Mucosa of rectum (tissue), 2 donors: ENCODE results near the gene SKAP1.
"Not testable (repeated sequence)": the region's sequence is repeated elsewhere in the genome, so short reads cannot be mapped to it uniquely, and the experiment has no call there.

Experiments
- H3K27ac ChIP-seq, 2 donors: one replicate each; pipeline ENCODE4 v1.7.0; 2013; ENCODE audit warnings: inconsistent platforms in 2 of 2, low read depth in 2 of 2, low read length in 2 of 2
- H3K27me3 ChIP-seq, 2 donors: one replicate each; pipeline ENCODE4 v1.7.0; 2013; ENCODE audit warnings: low read length in 2 of 2; ENCODE audit not compliant: control insufficient read depth in 2 of 2, insufficient read depth in 2 of 2
- H3K36me3 ChIP-seq, 2 donors: one replicate each; pipeline ENCODE4 v1.7.0; 2013; ENCODE audit warnings: low read length in 2 of 2; ENCODE audit not compliant: control insufficient read depth in 2 of 2, insufficient read depth in 2 of 2
- H3K4me1 ChIP-seq, 2 donors: one replicate each; pipeline ENCODE4 v1.7.0; 2013; ENCODE audit warnings: low read length in 2 of 2, mild to moderate bottlenecking in 1 of 2; ENCODE audit not compliant: control insufficient read depth in 2 of 2, insufficient read depth in 2 of 2
- H3K4me3 ChIP-seq, 2 donors: one replicate each; pipeline ENCODE4 v1.7.0; 2013; ENCODE audit warnings: low read length in 2 of 2
- H3K9ac ChIP-seq, 2 donors: one replicate each; pipeline ENCODE4 v1.7.0; 2013; ENCODE audit warnings: low read length in 2 of 2, low read depth in 1 of 2, mild to moderate bottlenecking in 1 of 2
- H3K9me3 ChIP-seq, 2 donors: one replicate each; pipeline ENCODE4 v1.7.0; 2013; ENCODE audit warnings: low read length in 2 of 2; ENCODE audit not compliant: control insufficient read depth in 2 of 2
- donor health status: healthy.
- donor health status: Normal muscosa, but diverticular disease.

The SKAP1 gene

DNA sequence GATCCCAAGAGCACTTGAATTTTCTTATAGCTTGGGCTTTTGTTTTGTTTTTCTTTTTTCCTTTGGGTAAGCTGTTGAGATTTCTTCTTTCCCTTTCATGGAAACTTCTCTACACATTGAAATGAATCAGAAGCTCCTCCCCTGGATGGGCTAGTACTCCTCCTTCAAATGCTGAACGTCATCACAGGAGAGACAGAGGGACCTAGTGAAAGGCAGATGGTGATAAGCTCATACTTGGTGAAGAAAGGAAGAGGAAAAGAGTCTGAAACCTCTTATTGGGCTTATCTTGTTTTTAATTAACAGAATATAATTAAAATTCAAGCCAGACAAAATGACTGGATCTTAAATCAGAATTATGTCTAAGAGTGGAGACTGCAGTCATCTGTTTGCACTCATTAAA, 175.1 kb downstream of the SKAP1 start:
- H3K27ac ChIP-seq, result no peak overlapping the region
- no peaks in the 10 kb centered on the region for H3K9me3 ChIP-seq
- no peaks in the 10 kb centered on the region for H3K36me3 ChIP-seq
- no peaks in the 10 kb centered on the region for H3K27me3 ChIP-seq
- no peak overlapping the region for H3K9ac ChIP-seq
- no peaks in the 10 kb centered on the region for H3K4me1 ChIP-seq
- H3K4me3 ChIP-seq, result no peak overlapping the region

DNA sequence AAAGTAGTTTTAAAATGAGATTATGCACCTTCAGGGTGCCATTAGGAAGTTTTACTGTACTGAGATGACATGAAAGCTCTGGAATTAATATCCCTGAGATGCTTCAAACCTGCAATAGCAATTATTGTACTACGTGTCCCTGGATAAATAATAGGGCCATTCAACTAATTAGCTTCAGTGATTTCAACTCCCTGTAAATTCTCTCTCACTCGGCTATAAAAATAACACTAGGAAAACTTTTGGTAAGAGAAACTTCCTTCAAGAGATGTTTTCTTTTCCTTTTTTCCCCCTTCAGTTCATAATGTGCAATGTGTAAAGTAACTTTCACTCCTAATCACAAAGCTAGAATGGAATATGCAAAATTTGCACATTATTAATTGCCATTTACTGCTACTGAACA, 176.0 kb downstream of the SKAP1 start:
- Histone ChIP-seq H3K36me3 (no peaks in the 10 kb centered on the region), H3K9ac (no peak overlapping the region), H3K9me3 (no peaks in the 10 kb centered on the region), H3K4me3 (no peak overlapping the region), H3K27ac (no peak overlapping the region), H3K27me3 (no peaks in the 10 kb centered on the region), H3K4me1 (no peaks in the 10 kb centered on the region)

DNA sequence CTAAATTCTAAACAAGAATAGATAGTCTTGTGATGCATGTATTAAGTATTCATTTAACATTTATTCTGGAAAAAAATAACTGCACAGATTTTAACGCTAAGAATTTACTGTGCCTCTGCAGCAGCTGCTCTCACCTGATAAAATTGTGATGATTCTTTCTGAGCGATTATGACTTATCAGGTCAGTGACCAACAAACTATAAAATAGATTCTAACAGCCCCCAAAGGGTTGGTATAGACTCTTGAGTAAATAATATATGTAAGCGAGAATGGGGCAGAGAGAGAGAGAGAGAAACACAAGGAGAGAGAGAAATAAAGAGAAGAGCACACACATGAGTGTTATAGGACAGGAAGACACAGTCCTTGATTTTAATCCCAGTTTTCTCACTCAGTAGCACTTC, 178.1 kb downstream of the SKAP1 start:
- Histone ChIP-seq H3K27me3 (no peaks in the 10 kb centered on the region), H3K9me3 (no peaks in the 10 kb centered on the region), H3K27ac (no peak overlapping the region), H3K4me1 (no peaks in the 10 kb centered on the region), H3K4me3 (no peak overlapping the region), H3K36me3 (no peaks in the 10 kb centered on the region), H3K9ac (no peak overlapping the region)

DNA sequence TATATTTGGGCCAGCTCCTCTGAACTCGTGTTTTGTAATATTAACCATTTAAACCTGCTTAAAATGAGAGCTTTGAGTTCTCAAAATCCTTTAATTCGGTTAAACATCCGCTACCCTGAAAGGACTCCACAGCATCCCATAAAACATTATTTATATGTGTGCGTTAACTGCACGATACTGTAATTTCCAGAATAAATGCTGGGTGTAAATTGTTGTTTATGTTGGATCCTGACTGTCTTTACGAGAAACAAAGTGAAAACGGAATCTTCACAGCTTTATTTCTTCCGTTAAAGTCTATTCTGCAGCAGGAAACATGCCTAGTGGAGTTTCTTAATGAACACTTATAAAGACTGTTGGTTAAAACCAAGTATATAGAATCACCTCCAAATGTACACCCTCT, 179.1 kb downstream of the SKAP1 start:
- no peaks in the 10 kb centered on the region for H3K27me3 ChIP-seq
- H3K4me1 ChIP-seq, result no peaks in the 10 kb centered on the region
- H3K4me3 ChIP-seq, result no peak overlapping the region
- no peak overlapping the region for H3K9ac ChIP-seq
- no peaks in the 10 kb centered on the region for H3K9me3 ChIP-seq
- no peaks in the 10 kb centered on the region for H3K36me3 ChIP-seq
- H3K27ac ChIP-seq, result no peak overlapping the region

DNA sequence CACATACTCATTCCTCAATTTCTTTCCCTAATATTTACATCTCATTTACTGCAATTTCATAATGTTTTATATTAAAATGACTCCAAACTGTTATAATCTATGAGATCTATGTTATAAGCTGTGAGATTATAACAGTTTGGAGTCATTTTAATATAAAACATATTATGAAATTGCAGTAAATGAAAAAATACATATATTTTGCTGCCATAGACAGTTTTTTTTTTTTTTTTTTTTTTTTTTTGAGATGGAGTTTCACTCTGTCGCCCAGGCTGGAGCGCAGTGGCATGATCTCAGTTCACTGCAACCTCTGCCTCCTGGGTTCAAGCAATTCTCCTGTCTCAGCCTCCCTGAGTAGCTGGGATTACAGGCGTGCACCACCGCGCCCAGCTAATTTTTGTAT, 180.0 kb downstream of the SKAP1 start:
- H3K4me3 ChIP-seq, H3K27ac ChIP-seq, H3K9ac ChIP-seq, H3K9me3 ChIP-seq, H3K4me1 ChIP-seq, H3K27me3 ChIP-seq, H3K36me3 ChIP-seq: not testable (repeated sequence)

DNA sequence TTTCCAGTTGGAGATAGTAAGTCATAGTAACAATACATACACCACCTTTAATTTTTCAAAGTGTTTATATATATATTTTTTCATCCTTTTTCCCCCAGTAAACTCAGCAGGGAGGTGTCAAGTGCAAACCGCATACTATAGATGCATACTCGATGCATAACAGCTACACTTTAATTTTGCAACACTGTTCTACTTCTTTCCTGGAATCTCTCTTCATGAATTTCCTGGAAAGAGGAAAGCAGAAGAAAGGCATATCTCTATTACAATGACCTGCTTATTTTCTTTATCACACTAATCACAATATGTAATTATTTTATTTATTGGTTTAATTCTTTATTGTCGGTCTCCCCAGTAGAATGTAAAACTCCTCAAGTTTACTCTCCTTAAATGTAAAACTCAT, 182.4 kb downstream of the SKAP1 start:
- no peak overlapping the region for H3K27ac ChIP-seq
- no peaks in the 10 kb centered on the region for H3K27me3 ChIP-seq
- no peak overlapping the region for H3K9ac ChIP-seq
- peaks cover 0 to 16% of the 10 kb centered on the region in 2 donors for H3K4me1 ChIP-seq
- no peaks in the 10 kb centered on the region for H3K36me3 ChIP-seq
- H3K4me3 ChIP-seq, result no peak overlapping the region
- H3K9me3 ChIP-seq, result no peaks in the 10 kb centered on the region

DNA sequence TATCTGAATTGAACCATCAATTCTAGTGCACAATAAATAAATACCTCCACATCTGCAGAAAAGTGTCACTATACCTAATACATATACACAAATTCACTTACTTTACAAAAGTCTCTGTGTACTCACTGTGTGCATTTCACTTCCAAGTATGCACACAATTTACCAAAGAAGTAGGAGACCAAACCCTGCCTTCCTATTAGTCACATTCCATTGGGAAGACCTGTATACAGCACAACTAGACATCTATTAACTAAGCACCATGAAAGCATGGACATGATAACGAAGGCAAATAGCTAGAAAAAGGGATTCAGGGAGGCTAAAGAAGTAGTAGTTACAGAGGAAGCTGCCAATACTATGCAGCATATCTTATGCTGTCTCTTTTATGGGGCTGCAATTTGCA, 183.0 kb downstream of the SKAP1 start:
- no peak overlapping the region for H3K27ac ChIP-seq
- no peak overlapping the region for H3K9ac ChIP-seq
- no peaks in the 10 kb centered on the region for H3K9me3 ChIP-seq
- peaks cover 0 to 17% of the 10 kb centered on the region in 2 donors for H3K4me1 ChIP-seq
- H3K4me3 ChIP-seq, result no peak overlapping the region
- H3K27me3 ChIP-seq, result no peaks in the 10 kb centered on the region
- no peaks in the 10 kb centered on the region for H3K36me3 ChIP-seq

DNA sequence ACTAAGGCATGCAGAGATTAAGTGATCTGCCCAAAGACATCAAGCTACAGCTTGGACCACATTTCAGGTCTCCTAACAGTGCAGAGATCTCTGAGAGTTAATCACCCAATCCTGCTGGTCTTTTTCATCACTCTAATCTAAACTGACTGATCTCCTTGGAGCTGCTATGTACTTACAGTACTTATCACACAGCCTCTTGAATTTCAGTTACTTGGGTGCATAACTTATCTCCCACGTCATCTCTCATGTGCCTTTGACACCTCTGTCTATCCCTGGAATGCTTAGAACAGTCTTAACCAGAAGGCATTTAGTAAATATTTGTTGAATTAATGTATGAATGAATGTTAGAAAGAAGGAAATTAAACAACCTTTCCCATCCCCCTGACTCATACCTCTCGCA, 183.4 kb downstream of the SKAP1 start:
- Histone ChIP-seq H3K36me3 (no peaks in the 10 kb centered on the region), H3K27me3 (no peaks in the 10 kb centered on the region), H3K4me1 (peaks cover 0 to 20% of the 10 kb centered on the region in 2 donors), H3K4me3 (no peak overlapping the region), H3K9ac (no peak overlapping the region), H3K9me3 (no peaks in the 10 kb centered on the region), H3K27ac (no peak overlapping the region)

DNA sequence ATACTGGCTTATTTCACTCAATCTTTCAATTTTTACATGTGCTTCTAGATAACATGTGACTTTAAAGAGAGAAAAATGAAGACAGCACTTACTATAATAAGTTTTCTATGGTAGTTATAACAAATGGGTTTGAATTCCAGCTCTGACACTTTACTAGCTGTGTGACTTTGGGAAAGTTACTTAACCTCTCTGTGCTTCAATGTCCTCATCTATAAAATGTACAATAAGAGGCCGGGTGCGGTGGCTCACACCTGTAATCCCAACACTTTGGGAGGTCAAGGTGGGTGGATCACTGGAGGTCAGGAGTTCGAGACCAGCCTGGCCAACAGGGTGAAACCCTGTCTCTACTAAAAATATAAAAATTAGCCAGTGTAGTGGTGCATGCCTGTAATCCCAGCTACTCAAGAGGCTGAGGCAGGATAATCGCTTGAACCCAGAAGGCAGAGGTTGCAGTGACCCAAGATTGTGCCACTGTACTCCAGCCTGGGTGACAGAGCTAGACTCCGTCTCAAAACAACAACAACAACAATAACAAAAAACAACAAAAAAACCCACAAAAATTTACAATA, 184.5 kb downstream of the SKAP1 start:
- H3K9me3 ChIP-seq, H3K36me3 ChIP-seq, H3K9ac ChIP-seq, H3K4me3 ChIP-seq, H3K27me3 ChIP-seq, H3K27ac ChIP-seq: not testable (repeated sequence)
- H3K4me1 ChIP-seq, result peaks cover 6 to 21% of the 10 kb centered on the region in 2 donors

DNA sequence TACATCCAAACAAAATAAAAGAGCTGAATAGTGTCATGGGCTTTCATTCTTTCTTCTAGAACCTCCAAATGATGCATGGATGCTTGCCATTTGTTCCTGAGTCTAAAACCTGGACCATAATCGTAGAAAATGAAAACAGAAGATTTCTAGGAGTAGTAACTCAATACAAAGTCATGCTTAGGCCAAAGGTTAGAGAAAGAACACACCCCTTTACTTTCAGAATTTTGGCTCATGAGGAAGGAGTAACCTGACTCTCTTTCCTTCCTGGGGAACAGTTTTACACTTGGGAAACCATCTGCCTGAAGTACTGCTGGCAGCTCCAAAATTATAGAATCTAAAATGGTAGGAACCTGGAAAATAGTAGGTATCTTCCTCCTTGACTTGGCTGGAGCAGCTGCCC, 185.2 kb downstream of the SKAP1 start:
- Histone ChIP-seq H3K36me3 (no peaks in the 10 kb centered on the region), H3K9me3 (no peaks in the 10 kb centered on the region), H3K4me3 (no peak overlapping the region), H3K4me1 (peaks cover 8 to 25% of the 10 kb centered on the region in 2 donors), H3K9ac (no peak overlapping the region), H3K27me3 (no peaks in the 10 kb centered on the region), H3K27ac (no peak overlapping the region)

DNA sequence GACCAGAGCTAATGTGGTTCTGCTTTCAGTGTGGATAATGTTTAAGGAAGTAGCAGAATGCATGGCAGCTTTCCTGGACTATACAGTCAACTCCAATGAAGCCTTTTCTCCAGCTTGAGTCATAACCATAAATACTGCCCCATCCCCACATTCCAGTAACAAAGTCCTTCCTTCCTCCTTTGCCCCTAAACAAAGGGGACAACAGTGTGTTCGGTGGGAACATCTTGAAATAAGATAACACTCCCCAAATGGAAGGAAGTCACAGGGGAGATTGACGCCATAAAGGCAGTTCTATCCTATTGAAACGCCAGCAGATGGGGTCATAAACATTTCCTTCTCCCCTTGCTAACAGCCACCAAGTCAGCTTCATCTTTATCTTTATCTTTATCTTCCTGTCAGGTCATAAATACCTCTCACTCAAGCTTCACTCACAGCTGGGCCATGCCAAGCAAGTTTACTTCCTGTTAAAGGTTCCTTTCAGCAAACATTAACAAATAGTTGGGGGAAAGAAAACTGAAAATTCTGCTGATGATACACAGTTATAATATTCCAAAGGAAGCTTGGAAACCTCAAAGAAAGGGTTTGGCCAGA, 185.8 kb downstream of the SKAP1 start:
- no peaks in the 10 kb centered on the region for H3K9me3 ChIP-seq
- no peak overlapping the region for H3K27ac ChIP-seq
- H3K9ac ChIP-seq, result no peak overlapping the region
- no peaks in the 10 kb centered on the region for H3K27me3 ChIP-seq
- no peaks in the 10 kb centered on the region for H3K36me3 ChIP-seq
- H3K4me3 ChIP-seq, result no peak overlapping the region
- H3K4me1 ChIP-seq, result peaks cover 8 to 25% of the 10 kb centered on the region in 2 donors
